Myometrial cell (primary cell): Measurements from ENCODE around the gene RIPOR3. TPM values are rescaled to one million over a fixed set of nuclear protein-coding genes. Genes with fewer than 3 reads are reported as not detected.

Source experiments
- total RNA-seq: library from RNA; depleted of rRNA; stranded (reverse); fragments of >200 nt; gene quantifications from 2 replicates; pipeline ENCODE4 v1.2.3, GENCODE V29; 2015

RIPOR3 gene, protein sequence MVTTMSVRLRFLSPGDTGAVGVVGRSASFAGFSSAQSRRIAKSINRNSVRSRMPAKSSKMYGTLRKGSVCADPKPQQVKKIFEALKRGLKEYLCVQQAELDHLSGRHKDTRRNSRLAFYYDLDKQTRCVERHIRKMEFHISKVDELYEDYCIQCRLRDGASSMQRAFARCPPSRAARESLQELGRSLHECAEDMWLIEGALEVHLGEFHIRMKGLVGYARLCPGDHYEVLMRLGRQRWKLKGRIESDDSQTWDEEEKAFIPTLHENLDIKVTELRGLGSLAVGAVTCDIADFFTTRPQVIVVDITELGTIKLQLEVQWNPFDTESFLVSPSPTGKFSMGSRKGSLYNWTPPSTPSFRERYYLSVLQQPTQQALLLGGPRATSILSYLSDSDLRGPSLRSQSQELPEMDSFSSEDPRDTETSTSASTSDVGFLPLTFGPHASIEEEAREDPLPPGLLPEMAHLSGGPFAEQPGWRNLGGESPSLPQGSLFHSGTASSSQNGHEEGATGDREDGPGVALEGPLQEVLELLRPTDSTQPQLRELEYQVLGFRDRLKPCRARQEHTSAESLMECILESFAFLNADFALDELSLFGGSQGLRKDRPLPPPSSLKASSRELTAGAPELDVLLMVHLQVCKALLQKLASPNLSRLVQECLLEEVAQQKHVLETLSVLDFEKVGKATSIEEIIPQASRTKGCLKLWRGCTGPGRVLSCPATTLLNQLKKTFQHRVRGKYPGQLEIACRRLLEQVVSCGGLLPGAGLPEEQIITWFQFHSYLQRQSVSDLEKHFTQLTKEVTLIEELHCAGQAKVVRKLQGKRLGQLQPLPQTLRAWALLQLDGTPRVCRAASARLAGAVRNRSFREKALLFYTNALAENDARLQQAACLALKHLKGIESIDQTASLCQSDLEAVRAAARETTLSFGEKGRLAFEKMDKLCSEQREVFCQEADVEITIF
- 0.35 and 0.58 TPM in 2 replicates for total RNA-seq

GRCh38 chr20:50690650-50691572 is at the start of gene RIPOR3:
RIPOR3 (minus strand) TSS chr20:50691542; CDS start chr20:50691128, 414 bp downstream.

DNA sequence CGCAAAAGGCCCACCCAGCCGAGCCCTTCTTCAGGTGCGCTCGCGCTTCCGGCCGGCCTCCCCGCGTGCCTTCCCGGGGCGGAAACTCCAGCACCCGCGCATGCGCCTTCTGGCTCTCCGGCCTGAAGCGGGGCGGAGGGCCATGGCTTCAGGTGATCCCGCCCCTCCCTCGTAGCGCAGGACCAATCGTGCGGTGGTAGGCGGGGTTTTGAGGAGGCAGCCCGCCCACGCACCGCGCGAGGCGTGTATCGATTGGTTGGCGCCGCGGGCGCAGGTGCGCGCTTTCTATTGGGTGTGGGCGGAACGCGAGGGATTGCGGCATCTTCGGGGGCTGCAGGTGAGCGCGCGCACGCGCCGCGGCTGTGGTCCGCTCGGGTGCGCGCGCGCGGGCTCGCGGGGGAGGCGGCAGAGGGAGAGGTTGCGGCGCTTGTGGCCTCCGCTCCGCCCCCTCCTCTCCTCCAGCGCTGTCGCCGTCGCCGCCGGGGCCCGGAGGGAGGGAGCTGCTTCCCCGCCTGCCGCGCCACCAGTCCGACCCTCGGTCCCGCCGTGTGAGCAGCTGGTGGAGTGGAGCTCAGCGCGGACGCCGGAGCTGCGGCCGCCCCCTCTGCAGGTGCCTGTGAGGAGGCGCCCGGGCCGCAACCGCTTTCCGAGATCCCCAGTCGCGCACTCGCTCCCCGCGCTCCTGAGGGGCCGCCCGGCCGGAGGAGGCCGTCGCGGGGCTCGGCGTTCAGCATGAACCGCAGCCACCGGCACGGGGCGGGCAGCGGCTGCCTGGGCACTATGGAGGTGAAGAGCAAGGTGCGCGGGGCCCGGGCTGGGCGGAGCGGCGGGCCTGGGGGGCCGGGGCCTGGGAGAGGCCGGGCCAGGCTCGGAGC is 40.0 kb upstream of the RIPOR3 start, which contains the start of gene PARD6B:
Gene PARD6B, plus strand, starts transcription at position 526 of the 875 bp plus-strand sequence. Its CDS starts 207 bp downstream, at position 733.

Other genes starting within 250 kb of the RIPOR3 start
- 52.1 and 52.8 TPM in 2 replicates for gene PTPN1, start 181.2 kb downstream of the RIPOR3 start, total RNA-seq
- 0.53 and 0.58 TPM in 2 replicates for gene PARD6B, start 40.0 kb upstream of the RIPOR3 start, total RNA-seq
- gene BCAS4, start 103.5 kb upstream of the RIPOR3 start, total RNA-seq = 14.4 and 18.8 TPM in 2 replicates
- gene ADNP, start 239.9 kb upstream of the RIPOR3 start, total RNA-seq = 14.2 and 15.6 TPM in 2 replicates